Measurements from ENCODE around the gene TNXB. TPM values are rescaled to one million over a fixed set of nuclear protein-coding genes. Genes with fewer than 3 reads are reported as not detected.
"Not testable (repeated sequence)": the region's sequence is repeated elsewhere in the genome, so short reads cannot be mapped to it uniquely, and the experiment has no call there.

TNXB gene
- total RNA-seq, 2 experiments from 2014 or later, result 2.9 to 4.8 TPM

- no peak for DNase-seq
- H3K36me3 Mint-ChIP-seq (ENCODE audit: low read depth), result no peaks in the 10 kb centered on the region
- H3K4me1 Mint-ChIP-seq (ENCODE audit: low read depth), result no peaks in the 10 kb centered on the region
- no peak overlapping the region for H3K4me3 Mint-ChIP-seq
- CTCF ChIA-PET, result no interaction called here
- no peaks in the 10 kb centered on the region for H3K27me3 Mint-ChIP-seq (ENCODE audit: low read depth)
- intact Hi-C loops (cut with micrococcal nuclease), result no loop called here
- no peaks in the 10 kb centered on the region for H3K9me3 Mint-ChIP-seq
- H3K27ac Mint-ChIP-seq, result no peak overlapping the region
Measured at GRCh38 chr6:32073101-32073500, 36.0 kb downstream of the TNXB start.

- Mint-ChIP-seq H3K4me3 (no peak overlapping the region), H3K27ac (no peak overlapping the region), H3K9me3 (no peaks in the 10 kb centered on the region), H3K36me3 (ENCODE audit: low read depth) (no peaks in the 10 kb centered on the region), H3K4me1 (ENCODE audit: low read depth) (no peaks in the 10 kb centered on the region), H3K27me3 (ENCODE audit: low read depth) (no peaks in the 10 kb centered on the region)
- CTCF ChIA-PET, result no interaction called here
- DNase-seq, result no peak
- intact Hi-C loops (cut with micrococcal nuclease), result no loop called here
Measured at GRCh38 chr6:32070814-32071543, 38.2 kb downstream of the TNXB start.

DNA sequence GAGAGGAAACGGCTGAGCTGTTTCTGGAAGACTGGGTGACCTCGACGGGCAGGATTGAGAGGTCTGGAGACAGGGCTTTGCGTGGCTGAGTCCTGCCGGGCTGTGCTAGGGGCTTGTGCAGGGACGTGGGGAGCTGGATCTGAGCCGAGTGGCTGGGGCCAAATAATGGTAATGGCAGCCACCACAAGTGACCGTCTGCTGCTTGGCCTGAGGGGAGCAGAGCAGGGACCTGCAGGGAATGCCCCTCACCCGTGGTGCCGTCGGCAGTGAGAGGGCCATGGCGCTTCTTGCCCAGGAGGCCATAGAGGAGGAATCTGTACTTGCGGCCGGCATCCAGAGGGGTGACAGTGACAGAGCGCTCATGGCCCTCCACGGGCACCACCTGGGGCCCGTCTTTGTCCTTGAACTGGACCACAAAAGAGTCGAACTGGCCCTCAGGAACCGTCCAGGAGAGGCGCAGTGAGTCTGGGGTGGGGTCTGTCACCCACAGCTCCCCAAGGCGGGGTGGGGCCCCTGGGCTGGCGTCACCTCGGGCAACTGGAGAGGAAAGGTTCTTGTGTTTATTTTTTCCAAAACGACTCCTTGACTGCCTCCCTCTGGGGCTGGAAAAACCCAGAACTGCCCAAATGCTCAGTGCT, 39.1 kb downstream of the TNXB start:
- Mint-ChIP-seq H3K9me3 (no peaks in the 10 kb centered on the region), H3K36me3 (ENCODE audit: low read depth) (no peaks in the 10 kb centered on the region), H3K4me1 (ENCODE audit: low read depth) (no peaks in the 10 kb centered on the region), H3K4me3 (no peak overlapping the region), H3K27ac (no peak overlapping the region), H3K27me3 (ENCODE audit: low read depth) (no peaks in the 10 kb centered on the region)
- intact Hi-C loops (cut with micrococcal nuclease), result no loop called here
- CTCF ChIA-PET, result no interaction called here
- no peak for DNase-seq

- no peaks in the 10 kb centered on the region for H3K36me3 Mint-ChIP-seq (ENCODE audit: low read depth)
- no peak overlapping the region for H3K4me3 Mint-ChIP-seq
- intact Hi-C loops (cut with micrococcal nuclease), result no loop called here
- H3K27me3 Mint-ChIP-seq (ENCODE audit: low read depth), result no peaks in the 10 kb centered on the region
- CTCF ChIA-PET, result no interaction called here
- H3K9me3 Mint-ChIP-seq, result no peaks in the 10 kb centered on the region
- DNase-seq, result no peak
- no peaks in the 10 kb centered on the region for H3K4me1 Mint-ChIP-seq (ENCODE audit: low read depth)
- no peak overlapping the region for H3K27ac Mint-ChIP-seq
Measured at GRCh38 chr6:32069460-32069859, 39.7 kb downstream of the TNXB start.

GRCh38 chr6:32068867-32069266, 40.3 kb downstream of the TNXB start:
- H3K36me3 Mint-ChIP-seq (ENCODE audit: low read depth), result no peaks in the 10 kb centered on the region
- CTCF ChIA-PET, result no interaction called here
- no peak overlapping the region for H3K27ac Mint-ChIP-seq
- intact Hi-C loops (cut with micrococcal nuclease), result no loop called here
- H3K4me3 Mint-ChIP-seq, result no peak overlapping the region
- H3K4me1 Mint-ChIP-seq (ENCODE audit: low read depth), result no peaks in the 10 kb centered on the region
- H3K27me3 Mint-ChIP-seq (ENCODE audit: low read depth), result no peaks in the 10 kb centered on the region
- DNase-seq, result no peak
- H3K9me3 Mint-ChIP-seq, result no peaks in the 10 kb centered on the region

DNA sequence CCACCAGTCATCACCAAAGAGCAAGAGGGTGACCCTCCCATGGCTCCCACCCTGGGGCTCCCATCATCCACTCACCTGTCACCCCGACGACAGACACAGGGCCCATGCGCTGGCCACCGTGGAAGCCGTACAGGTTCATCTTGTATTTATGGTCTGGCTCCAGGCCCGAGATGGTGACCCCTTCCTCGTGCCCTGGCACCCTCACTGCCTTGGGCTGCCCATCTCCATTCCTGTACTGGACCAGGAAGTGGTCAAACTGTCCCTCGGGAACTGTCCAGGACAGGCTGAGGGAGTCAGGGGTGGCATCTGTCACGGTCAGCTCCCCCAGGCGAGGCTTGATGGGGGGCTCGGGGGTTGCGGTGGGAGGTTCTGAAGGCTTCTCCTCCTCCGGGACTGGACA, 40.8 kb downstream of the TNXB start:
- CTCF ChIA-PET; H3K4me3 Mint-ChIP-seq; intact Hi-C loops (cut with micrococcal nuclease); H3K36me3 Mint-ChIP-seq (ENCODE audit: low read depth); H3K9me3 Mint-ChIP-seq; H3K4me1 Mint-ChIP-seq (ENCODE audit: low read depth); H3K27me3 Mint-ChIP-seq (ENCODE audit: low read depth); H3K27ac Mint-ChIP-seq; DNase-seq: not testable (repeated sequence)

- H3K36me3 Mint-ChIP-seq (ENCODE audit: low read depth); H3K4me1 Mint-ChIP-seq (ENCODE audit: low read depth); H3K4me3 Mint-ChIP-seq; H3K9me3 Mint-ChIP-seq; DNase-seq; H3K27me3 Mint-ChIP-seq (ENCODE audit: low read depth); intact Hi-C loops (cut with micrococcal nuclease); CTCF ChIA-PET; H3K27ac Mint-ChIP-seq: not testable (repeated sequence)
Measured at GRCh38 chr6:32067521-32067920, 41.6 kb downstream of the TNXB start.

- no peaks in the 10 kb centered on the region for H3K36me3 Mint-ChIP-seq (ENCODE audit: low read depth)
- no peak overlapping the region for H3K4me3 Mint-ChIP-seq
- no peak for DNase-seq
- intact Hi-C loops (cut with micrococcal nuclease), result no loop called here
- CTCF ChIA-PET, result no interaction called here
- H3K9me3 Mint-ChIP-seq, result no peaks in the 10 kb centered on the region
- no peaks in the 10 kb centered on the region for H3K27me3 Mint-ChIP-seq (ENCODE audit: low read depth)
- no peak overlapping the region for H3K27ac Mint-ChIP-seq
- H3K4me1 Mint-ChIP-seq (ENCODE audit: low read depth), result no peaks in the 10 kb centered on the region
Measured at GRCh38 chr6:32064706-32065105, 44.4 kb downstream of the TNXB start.

DNA sequence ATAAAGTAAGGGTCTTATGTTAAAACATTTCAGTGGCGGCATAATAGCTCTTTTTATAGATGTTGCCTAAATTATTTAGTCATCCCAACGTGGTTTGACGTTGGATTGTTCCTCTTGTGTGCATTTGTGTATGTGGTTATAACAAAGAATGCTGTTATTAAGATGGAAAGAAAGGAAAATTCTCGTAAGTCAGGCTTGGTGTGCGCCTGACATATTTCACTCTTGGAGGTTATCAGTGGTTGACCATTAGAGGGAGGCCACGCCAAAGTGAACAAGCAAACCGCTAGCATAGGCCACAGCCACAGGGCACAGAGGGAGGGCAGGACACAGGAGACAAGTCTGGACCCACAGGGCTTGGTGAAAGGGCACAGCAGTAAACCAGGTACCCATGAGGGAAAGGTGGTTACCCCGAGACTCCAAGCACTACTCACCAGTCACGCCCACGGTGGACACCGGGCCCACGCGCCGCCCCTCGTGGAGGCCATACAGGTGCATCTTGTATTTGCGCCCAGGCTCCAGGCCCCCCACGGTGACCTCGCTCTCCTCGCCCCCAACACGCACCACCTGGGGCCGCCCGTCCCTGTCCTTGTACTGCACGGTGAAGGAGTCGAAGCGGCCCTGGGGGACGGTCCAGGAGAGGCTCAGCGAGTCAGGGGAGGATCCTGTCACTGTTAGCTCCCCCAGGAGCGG, 48.0 kb downstream of the TNXB start:
- no peaks in the 10 kb centered on the region for H3K36me3 Mint-ChIP-seq (ENCODE audit: low read depth)
- no peak overlapping the region for H3K4me3 Mint-ChIP-seq
- CTCF ChIA-PET, result no interaction called here
- DNase-seq, result no peak
- H3K27me3 Mint-ChIP-seq (ENCODE audit: low read depth), result no peaks in the 10 kb centered on the region
- no peaks in the 10 kb centered on the region for H3K4me1 Mint-ChIP-seq (ENCODE audit: low read depth)
- H3K27ac Mint-ChIP-seq, result no peak overlapping the region
- intact Hi-C loops (cut with micrococcal nuclease), result no loop called here
- no peaks in the 10 kb centered on the region for H3K9me3 Mint-ChIP-seq

- H3K27ac Mint-ChIP-seq, result no peak overlapping the region
- no peak overlapping the region for H3K4me3 Mint-ChIP-seq
- DNase-seq, result no peak
- intact Hi-C loops (cut with micrococcal nuclease), result no loop called here
- CTCF ChIA-PET, result no interaction called here
- H3K4me1 Mint-ChIP-seq (ENCODE audit: low read depth), result no peaks in the 10 kb centered on the region
- H3K27me3 Mint-ChIP-seq (ENCODE audit: low read depth), result no peaks in the 10 kb centered on the region
- no peaks in the 10 kb centered on the region for H3K9me3 Mint-ChIP-seq
- H3K36me3 Mint-ChIP-seq (ENCODE audit: low read depth), result no peaks in the 10 kb centered on the region
Measured at GRCh38 chr6:32058511-32058963, 50.6 kb downstream of the TNXB start.

GRCh38 chr6:32057966-32058365, 51.2 kb downstream of the TNXB start:
- Mint-ChIP-seq H3K27me3 (ENCODE audit: low read depth) (no peaks in the 10 kb centered on the region), H3K9me3 (no peaks in the 10 kb centered on the region), H3K4me3 (no peak overlapping the region), H3K27ac (no peak overlapping the region), H3K4me1 (ENCODE audit: low read depth) (no peaks in the 10 kb centered on the region), H3K36me3 (ENCODE audit: low read depth) (no peaks in the 10 kb centered on the region)
- intact Hi-C loops (cut with micrococcal nuclease), result no loop called here
- no peak for DNase-seq
- CTCF ChIA-PET, result no interaction called here

DNA sequence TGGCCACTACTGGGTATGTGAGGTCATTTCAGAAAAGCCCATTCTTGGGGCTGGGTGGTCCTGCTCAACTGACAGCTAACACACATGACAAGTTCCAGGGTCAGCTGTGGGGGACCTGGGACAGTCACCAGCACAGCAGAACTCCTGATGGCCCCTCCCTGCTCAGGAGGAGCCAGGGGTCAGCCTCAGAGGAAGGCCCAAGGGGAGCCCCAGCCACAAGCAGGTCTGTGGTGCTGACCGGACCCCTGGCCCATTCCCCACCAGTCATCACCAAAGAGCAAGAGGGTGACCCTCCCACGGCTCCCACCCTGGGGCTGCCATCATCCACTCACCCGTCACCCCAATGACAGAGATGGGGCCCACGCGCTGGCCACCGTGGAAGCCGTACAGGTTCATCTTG, 52.9 kb downstream of the TNXB start:
- DNase-seq, result no peak
- Mint-ChIP-seq H3K27ac (no peak overlapping the region), H3K9me3 (no peaks in the 10 kb centered on the region), H3K4me1 (ENCODE audit: low read depth) (no peaks in the 10 kb centered on the region), H3K36me3 (ENCODE audit: low read depth) (no peaks in the 10 kb centered on the region), H3K27me3 (ENCODE audit: low read depth) (no peaks in the 10 kb centered on the region), H3K4me3 (no peak overlapping the region)
- CTCF ChIA-PET, result no interaction called here
- intact Hi-C loops (cut with micrococcal nuclease), result no loop called here

- H3K4me1 Mint-ChIP-seq (ENCODE audit: low read depth); H3K36me3 Mint-ChIP-seq (ENCODE audit: low read depth); CTCF ChIA-PET; H3K9me3 Mint-ChIP-seq; H3K27ac Mint-ChIP-seq; H3K4me3 Mint-ChIP-seq; H3K27me3 Mint-ChIP-seq (ENCODE audit: low read depth); intact Hi-C loops (cut with micrococcal nuclease); DNase-seq: not testable (repeated sequence)
Measured at GRCh38 chr6:32055756-32056155, 53.4 kb downstream of the TNXB start.
